GM20000 (cell line): ENCODE data around the gene TNFSF8.

Source experiments
- DNase-seq: peaks from one replicate; pipeline ENCODE4 v3.0.0; 2012; ENCODE audit warnings: low spot score
- TF ChIP-seq, protein P1 (sequence below): IDR thresholded peaks from 2 replicates; pipeline ENCODE4 v1.5.1; 2012; ENCODE audit warnings: mild to moderate bottlenecking, control low read depth; ENCODE audit errors: extremely low read depth, missing control alignments

Gene TNFSF8

GRCh38 chr9:114899461-114899860 is 30.9 kb downstream of the TNFSF8 start:
- TF ChIP-seq, protein P1, sequence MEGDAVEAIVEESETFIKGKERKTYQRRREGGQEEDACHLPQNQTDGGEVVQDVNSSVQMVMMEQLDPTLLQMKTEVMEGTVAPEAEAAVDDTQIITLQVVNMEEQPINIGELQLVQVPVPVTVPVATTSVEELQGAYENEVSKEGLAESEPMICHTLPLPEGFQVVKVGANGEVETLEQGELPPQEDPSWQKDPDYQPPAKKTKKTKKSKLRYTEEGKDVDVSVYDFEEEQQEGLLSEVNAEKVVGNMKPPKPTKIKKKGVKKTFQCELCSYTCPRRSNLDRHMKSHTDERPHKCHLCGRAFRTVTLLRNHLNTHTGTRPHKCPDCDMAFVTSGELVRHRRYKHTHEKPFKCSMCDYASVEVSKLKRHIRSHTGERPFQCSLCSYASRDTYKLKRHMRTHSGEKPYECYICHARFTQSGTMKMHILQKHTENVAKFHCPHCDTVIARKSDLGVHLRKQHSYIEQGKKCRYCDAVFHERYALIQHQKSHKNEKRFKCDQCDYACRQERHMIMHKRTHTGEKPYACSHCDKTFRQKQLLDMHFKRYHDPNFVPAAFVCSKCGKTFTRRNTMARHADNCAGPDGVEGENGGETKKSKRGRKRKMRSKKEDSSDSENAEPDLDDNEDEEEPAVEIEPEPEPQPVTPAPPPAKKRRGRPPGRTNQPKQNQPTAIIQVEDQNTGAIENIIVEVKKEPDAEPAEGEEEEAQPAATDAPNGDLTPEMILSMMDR = no peak
- no peak for DNase-seq

GRCh38 chr9:114898741-114899140 is 31.6 kb downstream of the TNFSF8 start:
- DNase-seq = peak; percentile 22
- TF ChIP-seq, protein P1 = no peak

- TF ChIP-seq, protein P1 = no peak
Measured at GRCh38 chr9:114897196-114897595, 33.2 kb downstream of the TNFSF8 start.

DNA sequence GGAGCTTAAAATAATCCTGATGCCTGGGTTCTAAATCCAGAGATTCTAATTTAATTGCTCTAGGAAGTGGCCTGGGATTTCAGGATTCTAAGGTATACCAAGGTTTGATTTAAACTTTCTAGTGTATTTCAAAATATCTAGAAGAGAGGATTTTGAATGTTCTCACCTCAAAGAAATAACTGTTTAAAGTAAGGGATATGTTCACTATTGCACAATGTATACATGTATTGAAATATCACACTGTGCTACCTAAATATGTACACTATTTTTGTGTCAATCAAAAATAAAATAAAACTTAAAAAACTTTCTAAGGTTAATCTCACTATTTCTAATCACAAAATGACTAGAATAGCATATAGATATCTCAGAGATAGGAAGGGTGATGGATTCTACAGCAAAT is 34.0 kb downstream of the TNFSF8 start:
- no peak for DNase-seq
- TF ChIP-seq, protein P1 = no peak

More at GRCh38 chr9:114897196-114897595, 33.2 kb downstream of the TNFSF8 start:
- no peak for DNase-seq

- DNase-seq = no peak
- TF ChIP-seq, protein P1 = no peak
Measured at GRCh38 chr9:114895521-114895991, 34.8 kb downstream of the TNFSF8 start.

DNA sequence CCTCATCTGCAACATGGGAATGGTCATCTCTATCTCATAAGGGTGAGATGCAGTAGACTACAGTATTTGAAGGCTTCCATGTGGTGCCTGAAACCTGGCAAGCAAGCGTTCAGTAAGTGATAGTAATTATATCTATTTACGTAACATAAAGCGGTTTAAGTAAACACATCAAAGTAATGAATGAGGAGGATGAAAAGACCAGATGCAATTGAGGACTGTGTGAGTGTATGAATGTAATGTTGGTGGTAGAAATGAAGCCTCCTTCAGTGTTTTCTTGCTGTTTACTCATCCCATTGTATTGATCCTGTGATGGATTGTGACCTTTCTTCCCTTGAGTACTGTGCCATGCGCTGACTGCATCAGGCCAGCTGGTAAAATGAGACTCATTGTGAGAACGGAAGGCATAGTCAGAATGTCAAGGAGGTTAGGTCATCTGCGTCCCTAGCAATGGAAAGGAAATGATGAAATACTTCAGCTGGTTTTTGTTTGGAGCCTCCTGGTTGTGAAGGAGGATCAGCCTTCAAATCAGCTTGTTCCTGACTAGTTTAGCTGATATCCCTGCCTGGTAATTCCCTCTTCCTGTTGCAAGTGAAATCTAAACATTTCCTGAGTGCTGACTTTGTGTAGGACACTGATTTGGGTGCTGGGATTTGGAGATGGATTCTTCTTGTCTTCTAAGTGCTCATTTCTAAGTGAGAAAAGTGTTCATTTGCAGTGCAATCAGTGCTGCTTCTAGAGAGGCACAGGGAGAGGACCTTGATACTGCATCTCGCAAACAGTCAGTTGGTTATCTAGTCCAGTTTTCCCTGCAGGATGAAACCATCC is 35.6 kb downstream of the TNFSF8 start:
- TF ChIP-seq, protein P1 = no peak
- no peak for DNase-seq

DNA sequence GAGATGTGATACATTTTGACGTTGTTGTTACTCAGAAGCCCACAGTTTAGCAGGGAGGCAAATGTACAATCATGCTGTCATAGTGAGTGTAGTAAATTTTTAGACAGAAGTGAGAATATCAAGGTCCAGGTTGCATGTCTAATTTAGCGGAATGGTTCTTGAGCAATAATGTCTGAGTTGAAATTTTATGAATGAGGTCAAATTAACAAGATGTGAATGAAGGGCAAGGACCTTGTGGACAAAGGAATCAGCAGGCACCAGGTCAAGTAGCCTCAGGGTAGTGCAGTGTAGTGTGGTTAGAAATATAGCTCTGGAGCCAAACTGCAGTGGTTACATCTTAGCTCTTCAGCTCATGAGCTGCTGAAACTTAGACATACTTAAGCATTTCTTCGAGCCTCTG is 36.2 kb downstream of the TNFSF8 start:
- TF ChIP-seq, protein P1 = no peak
- no peak for DNase-seq
